Mesodermal cell (in vitro differentiated cells): ENCODE measurements around the gene SKAP1.
"Not testable (repeated sequence)": the region's sequence is repeated elsewhere in the genome, so short reads cannot be mapped to it uniquely, and the experiment has no call there.

ENCODE experiments used
- H3K27ac ChIP-seq: 2 replicates; pipeline ENCODE4 v1.7.0; 2013; ENCODE audit warnings: mild to moderate bottlenecking, low read depth, low read length, moderate library complexity; ENCODE audit not compliant: severe bottlenecking
- H3K36me3 ChIP-seq: 2 replicates; pipeline ENCODE4 v1.7.1; 2013; ENCODE audit warnings: mild to moderate bottlenecking, low read length, moderate library complexity; ENCODE audit not compliant: control insufficient read depth, insufficient read depth
- H3K4me1 ChIP-seq: one replicate; pipeline ENCODE4 v1.7.1; 2013; ENCODE audit warnings: mild to moderate bottlenecking, low read length; ENCODE audit not compliant: insufficient read depth, control insufficient read depth, poor library complexity, severe bottlenecking
- H3K4me3 ChIP-seq: 2 replicates; pipeline ENCODE4 v1.7.0; 2013; ENCODE audit warnings: low read length, control low read depth, mild to moderate bottlenecking; ENCODE audit not compliant: insufficient read depth, poor library complexity, severe bottlenecking; ENCODE audit errors: extremely low read depth
- H3K9me3 ChIP-seq: 2 replicates; pipeline ENCODE4 v1.7.1; 2013; ENCODE audit warnings: mild to moderate bottlenecking, low read length, moderate library complexity; ENCODE audit not compliant: control insufficient read depth
- WGBS, 2 experiments: methylation state at CpG; one replicate each; pipeline ENCODE4 v1.1.5; 2013; ENCODE audit warnings: missing lambda C conversion rate in 2 of 2; ENCODE audit not compliant: insufficient coverage in 2 of 2; 5-methylcytosine and 5-hydroxymethylcytosine counted together

Gene SKAP1

DNA sequence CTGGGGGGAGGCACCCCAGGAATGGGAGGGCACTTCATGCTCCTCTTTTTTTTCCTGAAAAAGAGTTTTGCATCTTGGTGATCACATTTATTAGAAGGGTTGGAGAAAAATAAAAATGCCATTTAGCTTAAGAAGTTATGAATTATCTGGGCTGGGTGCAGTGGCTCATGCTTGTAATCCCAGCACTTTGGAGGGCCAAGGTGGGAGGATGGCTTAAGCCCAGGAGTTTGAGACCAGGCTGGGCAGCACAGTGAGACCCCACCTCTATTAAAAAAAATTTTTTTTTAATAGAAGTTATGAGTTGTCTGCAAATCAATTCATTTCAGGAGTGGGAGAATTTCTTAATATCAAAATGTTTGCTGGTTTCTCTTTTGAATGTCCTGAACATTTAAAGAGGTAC lies 219.0 kb downstream of the SKAP1 start:
- no peak overlapping the region for H3K27ac ChIP-seq
- H3K9me3 ChIP-seq, result no peaks in the 10 kb centered on the region
- peaks cover 3% of the 10 kb centered on the region for H3K4me1 ChIP-seq
- H3K4me3 ChIP-seq, result no peak overlapping the region
- H3K36me3 ChIP-seq, result no peaks in the 10 kb centered on the region

DNA sequence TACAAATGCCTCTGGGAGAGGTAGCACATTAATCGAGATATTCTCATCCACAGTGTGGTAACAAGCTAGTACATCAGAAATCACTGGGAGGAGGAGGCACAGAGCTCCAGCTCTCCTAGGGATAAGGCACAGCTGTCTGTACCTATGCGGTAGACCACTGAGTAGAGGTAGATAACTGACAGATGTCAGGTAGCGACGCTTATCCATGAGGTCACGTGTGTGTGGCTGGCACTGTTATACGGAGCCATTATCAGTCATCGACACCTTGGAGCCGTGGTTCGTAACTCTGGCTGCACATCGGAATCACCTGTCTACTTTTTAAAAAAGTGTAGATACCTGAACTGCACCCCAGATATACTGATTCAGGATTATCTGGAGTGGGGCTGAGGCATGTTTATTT lies 220.0 kb downstream of the SKAP1 start:
- no peak overlapping the region for H3K27ac ChIP-seq
- H3K4me1 ChIP-seq, result no peaks in the 10 kb centered on the region
- H3K36me3 ChIP-seq, result no peaks in the 10 kb centered on the region
- 92 to 95% methylated on average over 9 to 10 of the region's 10 CpGs for WGBS, 2 experiments
- H3K4me3 ChIP-seq, result no peak overlapping the region
- no peaks in the 10 kb centered on the region for H3K9me3 ChIP-seq

DNA sequence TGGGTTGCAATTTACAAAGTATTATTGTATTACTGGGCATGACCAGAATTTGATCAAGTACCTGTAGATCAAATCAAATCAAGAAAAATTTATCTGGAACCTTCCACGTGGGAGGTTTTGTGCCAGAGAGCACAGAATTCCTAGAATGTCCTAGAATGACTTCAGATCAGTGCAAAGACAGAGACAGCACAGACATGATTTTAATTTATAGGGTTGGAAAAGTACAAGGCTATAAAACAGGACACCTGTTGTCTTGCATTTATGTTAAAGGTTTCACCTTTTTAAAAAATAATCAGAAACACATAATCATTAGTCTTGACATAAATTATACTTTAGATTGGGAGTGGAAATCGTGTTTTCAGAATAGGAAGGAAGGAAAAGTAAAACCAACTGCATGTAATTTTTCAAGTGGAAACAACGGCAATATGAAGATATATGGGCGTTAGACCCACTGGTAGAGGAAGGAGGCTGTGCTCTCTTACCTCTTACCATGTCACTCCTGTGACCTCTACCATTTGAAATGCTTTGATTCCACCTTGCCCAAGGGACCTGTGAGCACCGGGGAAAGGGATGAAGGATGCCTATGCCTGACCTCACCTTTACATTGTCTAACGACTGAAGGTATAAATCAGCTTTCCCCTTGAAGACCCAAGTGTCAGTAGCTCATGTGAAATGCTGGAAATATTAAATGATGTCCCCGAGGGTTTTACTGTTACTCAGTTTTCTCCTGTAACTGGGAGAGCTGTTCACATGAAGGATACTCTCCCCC lies 222.1 kb downstream of the SKAP1 start:
- Histone ChIP-seq H3K4me3 (no peak overlapping the region), H3K9me3 (no peaks in the 10 kb centered on the region), H3K4me1 (no peaks in the 10 kb centered on the region), H3K27ac (no peak overlapping the region), H3K36me3 (no peaks in the 10 kb centered on the region)
- WGBS, 2 experiments, result 85 to 100% methylated on average over 1 to 4 of the region's 7 CpGs

DNA sequence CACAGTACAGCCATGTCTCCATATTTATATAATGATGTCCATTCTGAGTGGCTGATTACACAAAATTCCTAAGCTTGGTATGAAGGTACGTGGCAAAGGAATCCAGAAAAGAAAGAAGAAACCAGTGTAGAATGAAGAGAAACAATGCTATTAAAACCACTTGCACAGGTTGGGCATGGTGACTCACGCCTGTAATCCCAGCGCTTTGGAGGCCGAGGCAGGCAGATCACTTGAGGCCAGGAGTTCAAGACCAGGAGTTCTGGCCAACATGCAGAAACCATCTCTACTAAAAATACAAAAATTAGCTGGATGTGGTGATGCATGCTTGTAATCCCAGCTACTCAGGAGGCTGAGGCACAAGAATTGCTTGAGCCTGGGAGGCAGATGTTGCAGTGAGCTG lies 223.0 kb downstream of the SKAP1 start:
- not testable (repeated sequence) for H3K4me3 ChIP-seq
- WGBS, 2 experiments, result 81% methylated on average over 4 of the region's 4 CpGs; no CpG with 5 or more reads in 1 of the 2 experiments

DNA sequence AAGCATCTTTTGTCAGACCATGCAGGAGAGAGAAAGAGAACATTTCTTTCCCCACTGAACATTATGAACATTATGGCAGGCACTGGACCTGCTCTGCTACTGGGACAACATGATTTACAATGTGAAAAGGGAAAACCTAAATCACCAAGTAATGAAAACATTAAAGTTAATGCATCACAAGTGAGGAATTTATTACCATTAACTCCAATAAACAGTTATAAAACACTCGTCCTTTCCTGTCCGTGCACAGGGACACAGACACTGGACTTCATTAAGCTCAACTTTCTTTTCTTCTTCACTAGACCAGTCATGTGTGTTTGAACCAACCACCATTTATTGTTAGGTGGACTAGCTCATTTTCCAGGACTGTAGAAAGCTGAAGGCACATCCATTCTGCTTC lies 227.1 kb downstream of the SKAP1 start:
- WGBS, 2 experiments, result 83 to 90% methylated on average over 1 to 2 of the region's 2 CpGs
- no peaks in the 10 kb centered on the region for H3K36me3 ChIP-seq
- H3K4me1 ChIP-seq, result peaks cover 12% of the 10 kb centered on the region
- no peaks in the 10 kb centered on the region for H3K9me3 ChIP-seq
- H3K4me3 ChIP-seq, result no peak overlapping the region
- no peak overlapping the region for H3K27ac ChIP-seq

More for the DNA sequence above, 223.0 kb downstream of the SKAP1 start:
- H3K4me1 ChIP-seq, H3K27ac ChIP-seq, H3K9me3 ChIP-seq, H3K36me3 ChIP-seq: not testable (repeated sequence)

DNA sequence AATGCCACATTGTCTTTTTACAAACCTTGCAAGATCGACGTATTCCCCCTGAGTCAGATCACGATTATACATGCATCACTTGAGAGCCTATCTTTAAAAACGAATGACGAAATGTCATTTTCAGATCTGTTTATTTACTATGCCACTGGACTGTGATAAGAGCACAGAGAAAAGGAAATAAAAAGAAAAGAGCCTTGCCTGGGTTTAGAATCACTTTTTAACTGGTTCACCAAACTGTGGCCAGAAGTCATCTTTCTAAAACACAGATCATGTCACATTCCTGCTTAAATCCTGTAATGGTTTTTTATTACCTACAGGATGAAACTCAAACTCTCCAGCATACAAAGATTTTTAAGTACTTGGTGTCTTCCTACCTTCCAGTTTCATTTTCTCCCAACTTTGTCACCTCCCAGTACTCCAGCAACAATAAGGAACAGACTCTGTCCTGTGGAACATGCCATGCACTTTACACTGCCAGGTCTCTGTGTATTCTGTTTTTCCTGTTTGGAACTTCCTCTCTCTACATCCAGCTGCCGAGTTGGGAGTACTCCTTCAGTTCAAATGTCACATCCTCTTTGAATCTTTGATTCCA lies 231.0 kb downstream of the SKAP1 start:
- Histone ChIP-seq H3K4me1 (peaks cover 12% of the 10 kb centered on the region), H3K9me3 (no peaks in the 10 kb centered on the region), H3K27ac (no peak overlapping the region), H3K36me3 (no peaks in the 10 kb centered on the region), H3K4me3 (no peak overlapping the region)
- WGBS, 2 experiments, result 83 to 95% methylated on average over 6 of the region's 6 CpGs

DNA sequence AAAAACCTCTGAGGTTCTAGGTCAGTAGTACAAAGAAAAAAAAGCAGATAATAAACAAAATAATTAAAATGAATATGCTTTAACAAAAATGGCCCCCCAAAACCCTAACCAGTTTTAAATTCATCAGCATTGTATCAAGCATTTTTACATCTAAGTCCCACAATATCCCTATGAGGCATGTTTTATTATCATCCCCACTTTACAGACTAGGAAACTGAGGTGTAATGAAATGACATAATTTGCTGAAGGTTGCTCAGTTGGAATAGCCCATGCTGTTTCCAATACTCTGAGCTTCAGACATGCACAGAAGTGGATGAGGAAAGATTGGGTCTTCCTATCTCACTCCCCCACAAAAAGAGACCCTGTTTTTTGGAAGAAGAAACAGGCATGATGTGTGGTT lies 234.1 kb downstream of the SKAP1 start:
- Histone ChIP-seq H3K4me3 (no peak overlapping the region), H3K27ac (no peak overlapping the region), H3K9me3 (no peaks in the 10 kb centered on the region), H3K4me1 (peaks cover 6% of the 10 kb centered on the region), H3K36me3 (no peaks in the 10 kb centered on the region)

DNA sequence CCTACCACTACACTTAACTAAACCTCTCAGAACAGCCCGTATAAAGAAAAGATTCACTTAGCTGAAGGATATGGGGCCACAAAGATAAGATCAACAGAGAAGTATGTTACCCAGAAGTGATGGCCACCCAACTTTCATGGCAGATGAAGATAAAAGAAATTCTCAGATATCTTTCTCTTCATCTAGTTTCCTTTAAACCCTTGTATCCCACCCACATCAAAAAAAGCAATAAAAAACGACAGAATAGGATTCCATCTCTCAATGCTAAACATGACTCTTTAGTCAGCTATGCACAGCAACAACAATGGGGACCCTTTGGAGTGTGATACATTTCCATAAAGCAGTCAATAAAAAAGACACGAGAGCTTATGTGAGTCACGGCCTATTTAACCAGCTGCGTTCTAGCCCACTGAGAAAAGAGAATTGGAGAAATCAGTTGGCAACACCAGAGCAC lies 235.9 kb downstream of the SKAP1 start:
- Histone ChIP-seq H3K4me3 (no peak overlapping the region), H3K4me1 (peaks cover 6% of the 10 kb centered on the region), H3K9me3 (no peaks in the 10 kb centered on the region), H3K36me3 (no peaks in the 10 kb centered on the region), H3K27ac (no peak overlapping the region)
- WGBS, 2 experiments, result 52 to 70% methylated on average over 2 to 3 of the region's 5 CpGs

DNA sequence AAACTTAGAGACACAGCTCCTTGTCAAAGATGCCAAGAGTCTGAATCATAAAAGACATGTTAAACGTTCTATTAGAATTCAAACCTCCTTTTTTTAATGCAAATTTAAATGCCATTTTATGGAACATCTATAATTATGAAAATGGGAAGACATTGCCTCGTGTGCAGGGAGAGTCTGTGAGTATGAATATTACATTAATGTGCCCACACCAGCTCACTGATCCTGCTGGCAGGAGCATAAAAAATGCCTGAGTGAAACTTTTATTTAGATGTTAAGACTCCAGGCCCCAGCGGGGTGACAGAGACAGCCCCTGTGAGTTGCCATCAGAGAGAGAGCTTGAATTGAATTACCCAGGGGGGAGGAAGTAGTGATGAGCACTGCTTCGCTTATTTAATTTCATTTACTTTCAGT lies 237.7 kb downstream of the SKAP1 start:
- Histone ChIP-seq H3K36me3 (no peaks in the 10 kb centered on the region), H3K4me3 (no peak overlapping the region), H3K4me1 (no peaks in the 10 kb centered on the region), H3K9me3 (no peaks in the 10 kb centered on the region), H3K27ac (no peak overlapping the region)
- WGBS, 2 experiments, result 11% methylated on average over 1 of the region's 4 CpGs; no CpG with 5 or more reads in 1 of the 2 experiments

DNA sequence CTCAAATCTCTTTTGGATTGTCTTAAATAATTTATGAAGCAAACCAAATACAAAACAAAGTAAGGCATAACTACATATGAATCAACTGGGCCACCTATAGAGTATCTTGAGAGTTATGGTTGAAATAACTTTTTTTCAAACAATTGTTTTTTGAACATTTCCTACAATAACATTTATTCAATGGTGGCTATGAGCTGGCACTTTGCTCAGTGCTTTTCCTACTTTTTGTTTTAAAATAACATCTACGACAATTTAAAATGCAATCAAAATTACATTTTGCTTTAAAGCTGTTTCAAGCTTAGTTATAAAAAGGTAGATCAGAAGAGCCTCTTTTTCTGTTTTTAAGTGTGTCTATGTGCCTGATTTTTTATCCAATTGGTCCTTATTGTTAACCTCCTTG lies 238.7 kb downstream of the SKAP1 start:
- H3K4me1 ChIP-seq, result no peaks in the 10 kb centered on the region
- WGBS, 2 experiments, result no CpG with 5 or more reads among the region's 1 CpG

DNA sequence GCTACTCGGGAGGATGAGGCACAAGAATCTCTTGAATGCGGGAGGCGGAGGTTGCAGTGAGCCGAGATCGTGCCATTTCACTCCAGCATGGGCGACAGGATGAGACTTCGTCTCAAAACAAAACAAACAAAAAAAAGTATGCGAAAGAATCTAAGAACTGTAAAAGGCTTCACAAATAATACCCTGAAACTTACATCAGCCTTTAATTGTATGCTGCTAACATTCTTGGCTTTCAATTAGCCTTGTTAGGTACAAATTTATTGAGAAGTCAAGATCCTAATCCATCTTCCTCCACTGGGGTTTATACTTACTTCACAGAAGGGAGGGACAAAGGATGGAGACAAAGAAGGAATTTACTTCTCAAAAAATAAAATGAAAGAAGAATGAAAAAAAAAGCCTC lies 239.1 kb downstream of the SKAP1 start:
- WGBS, 2 experiments, result 93% methylated on average over 8 of the region's 8 CpGs

More for the DNA sequence above, 238.7 kb downstream of the SKAP1 start:
- Histone ChIP-seq H3K36me3 (no peaks in the 10 kb centered on the region), H3K9me3 (no peaks in the 10 kb centered on the region), H3K27ac (no peak overlapping the region), H3K4me3 (no peak overlapping the region)

More for the DNA sequence above, 239.1 kb downstream of the SKAP1 start:
- Histone ChIP-seq H3K4me1 (no peaks in the 10 kb centered on the region), H3K36me3 (no peaks in the 10 kb centered on the region), H3K27ac (no peak overlapping the region), H3K4me3 (no peak overlapping the region), H3K9me3 (no peaks in the 10 kb centered on the region)
